GM21526 (cell line): ENCODE data around the gene LTK.

Experiments
- ATAC-seq: cut with Tn5 transposase; IDR thresholded peaks from one replicate; pipeline ENCODE4 v1.9.1; 2021; ENCODE audit warnings: moderate library complexity; ENCODE audit not compliant: unreplicated experiment, low FRiP score

Gene LTK

DNA sequence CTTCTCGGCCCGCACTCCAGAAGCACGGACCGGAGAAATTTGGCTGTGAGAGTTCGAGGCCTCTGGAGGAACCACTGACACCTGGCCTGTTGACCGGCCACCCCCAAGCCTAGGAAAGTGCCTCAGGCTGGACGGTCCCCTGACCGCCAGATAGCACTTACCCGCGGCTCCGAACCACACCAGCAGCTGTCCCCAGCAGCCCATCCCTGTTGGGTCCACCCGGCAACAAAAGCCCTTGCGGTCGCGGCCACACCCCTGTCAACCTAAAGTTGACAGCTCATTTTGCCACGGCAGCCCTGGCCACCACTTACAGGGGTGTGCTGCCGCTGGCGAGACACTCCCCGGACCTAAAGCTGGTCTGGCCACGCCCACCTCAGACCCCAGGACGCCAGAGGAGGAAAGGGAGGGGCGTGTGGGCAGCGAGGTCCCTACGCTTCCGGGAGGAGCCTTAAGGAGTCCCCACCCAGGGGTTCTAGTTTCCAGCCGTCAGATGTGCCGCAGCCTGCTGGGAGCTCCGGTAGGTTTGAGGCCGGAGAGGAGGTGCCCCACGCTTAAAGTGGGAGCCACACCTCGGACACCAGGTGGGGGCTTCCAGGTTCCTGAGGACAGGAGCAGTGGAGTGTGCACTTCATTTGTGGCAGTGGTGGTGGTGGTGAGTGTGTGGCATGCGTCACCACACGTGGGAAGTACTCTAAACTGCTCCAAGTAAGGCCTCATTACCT, at the start of gene LTK:
LTK (minus strand) TSS at position 322 of the 722 bp plus-strand sequence; CDS start at position 204, 118 bp downstream.
- no peak for ATAC-seq

DNA sequence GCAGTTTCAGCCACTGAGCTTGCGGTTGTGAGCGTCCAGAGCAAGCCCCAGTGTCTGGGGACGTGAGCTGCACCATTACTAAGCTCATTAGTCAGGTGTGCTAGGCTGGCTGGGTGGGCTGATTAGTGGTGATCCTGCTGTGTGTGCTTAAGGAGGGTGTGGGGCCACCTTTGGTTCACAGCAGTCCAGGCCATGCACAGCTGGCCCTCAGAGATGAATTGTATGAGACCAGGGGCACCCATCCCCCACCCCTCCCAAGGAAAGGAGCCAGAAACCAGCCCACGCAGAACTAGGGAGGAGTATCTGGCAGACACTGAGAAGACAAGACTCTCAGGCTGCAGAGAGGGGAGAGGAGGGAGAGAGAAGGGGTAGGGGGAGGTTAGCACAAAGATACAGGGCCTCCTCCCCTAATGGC, 49.2 kb upstream of the LTK start:
- ATAC-seq: no peak

- ATAC-seq: no peak
Observed at GRCh38 chr15:41562244-41562643, 48.6 kb upstream of the LTK start.

DNA sequence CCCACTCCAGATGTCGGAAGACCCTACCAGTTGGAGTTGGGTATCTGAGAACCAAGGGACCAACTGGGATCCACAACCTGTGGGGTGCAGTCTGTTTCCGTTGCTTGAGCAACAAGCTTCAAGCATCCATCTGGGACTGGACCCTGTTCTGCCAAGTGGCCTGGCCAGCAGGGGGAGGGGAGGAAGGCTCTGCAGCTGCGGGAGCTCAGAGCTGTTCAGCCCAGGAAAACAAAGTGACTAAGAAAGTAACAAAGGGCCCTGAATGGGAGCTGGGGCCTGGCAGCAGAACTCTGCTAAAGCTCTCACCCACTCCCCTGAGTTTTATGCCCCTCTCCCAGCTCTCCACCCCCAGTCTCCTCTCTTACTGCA, 48.1 kb upstream of the LTK start:
- no peak for ATAC-seq

- no peak for ATAC-seq
Observed at GRCh38 chr15:41561104-41561776, 47.6 kb upstream of the LTK start.

DNA sequence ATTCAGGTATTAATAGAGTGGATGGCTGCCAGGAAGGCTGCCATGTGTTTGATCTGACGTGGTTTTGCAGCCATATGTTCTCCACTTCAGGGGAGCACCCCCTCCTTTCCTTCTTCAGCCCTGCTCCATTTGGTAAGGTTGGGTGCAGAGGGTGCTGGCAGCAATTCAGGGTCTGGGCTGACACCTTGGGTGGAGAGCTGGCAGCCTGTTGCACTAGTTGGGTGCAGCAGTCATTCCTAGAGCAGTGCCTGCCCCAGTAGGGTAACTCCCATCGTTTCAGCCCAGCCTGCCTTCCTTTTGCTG, 46.9 kb upstream of the LTK start:
- ATAC-seq: no peak

- no peak for ATAC-seq
Observed at GRCh38 chr15:41559239-41559782, 45.7 kb upstream of the LTK start.

DNA sequence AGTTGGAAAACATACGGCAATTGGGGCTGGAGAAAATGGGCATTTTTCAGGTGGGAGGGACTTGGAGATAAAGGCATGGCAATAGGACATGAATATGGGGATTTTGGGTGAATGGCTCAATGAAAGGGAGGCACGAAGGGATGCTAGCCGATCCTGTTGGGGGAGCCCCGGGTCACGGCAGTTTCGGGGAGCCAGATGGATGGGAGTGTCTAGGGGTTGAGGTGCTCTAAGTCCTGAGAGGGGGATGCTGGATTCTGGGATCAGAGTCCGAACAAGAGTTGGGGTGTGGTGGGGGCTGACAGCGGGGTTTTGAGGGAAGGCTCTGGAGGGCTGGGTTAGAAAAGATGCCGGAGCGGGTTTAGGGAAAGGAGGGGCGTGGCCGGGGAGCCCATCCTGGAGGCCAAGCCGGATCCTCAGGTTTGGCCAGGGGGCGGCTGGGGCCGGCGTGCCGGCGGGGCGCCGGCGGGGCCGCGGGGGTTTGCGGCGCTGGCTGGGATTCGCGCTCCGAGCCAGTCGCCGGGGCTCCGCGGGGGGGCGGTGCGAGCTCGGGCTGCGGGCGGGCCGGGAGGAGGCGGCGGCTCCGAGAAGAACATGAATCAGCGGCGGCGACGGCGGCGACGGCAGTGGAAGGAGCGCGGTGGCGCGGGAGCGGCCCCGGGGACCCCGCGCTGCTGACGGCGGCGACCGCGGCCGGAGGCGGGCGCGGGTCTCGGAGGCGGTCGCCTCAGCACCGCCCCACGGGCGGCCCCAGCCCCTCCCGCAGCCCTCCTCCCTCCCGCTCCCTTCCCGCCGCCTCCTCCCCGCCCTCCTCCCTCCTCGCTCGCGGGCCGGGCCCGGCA, 45.0 kb upstream of the LTK start, which contains the start of gene TYRO3:
TYRO3 (plus strand) TSS at position 813 of the 839 bp plus-strand sequence. CDS start 46 bp downstream, outside the sequence.
- no peak for ATAC-seq

DNA sequence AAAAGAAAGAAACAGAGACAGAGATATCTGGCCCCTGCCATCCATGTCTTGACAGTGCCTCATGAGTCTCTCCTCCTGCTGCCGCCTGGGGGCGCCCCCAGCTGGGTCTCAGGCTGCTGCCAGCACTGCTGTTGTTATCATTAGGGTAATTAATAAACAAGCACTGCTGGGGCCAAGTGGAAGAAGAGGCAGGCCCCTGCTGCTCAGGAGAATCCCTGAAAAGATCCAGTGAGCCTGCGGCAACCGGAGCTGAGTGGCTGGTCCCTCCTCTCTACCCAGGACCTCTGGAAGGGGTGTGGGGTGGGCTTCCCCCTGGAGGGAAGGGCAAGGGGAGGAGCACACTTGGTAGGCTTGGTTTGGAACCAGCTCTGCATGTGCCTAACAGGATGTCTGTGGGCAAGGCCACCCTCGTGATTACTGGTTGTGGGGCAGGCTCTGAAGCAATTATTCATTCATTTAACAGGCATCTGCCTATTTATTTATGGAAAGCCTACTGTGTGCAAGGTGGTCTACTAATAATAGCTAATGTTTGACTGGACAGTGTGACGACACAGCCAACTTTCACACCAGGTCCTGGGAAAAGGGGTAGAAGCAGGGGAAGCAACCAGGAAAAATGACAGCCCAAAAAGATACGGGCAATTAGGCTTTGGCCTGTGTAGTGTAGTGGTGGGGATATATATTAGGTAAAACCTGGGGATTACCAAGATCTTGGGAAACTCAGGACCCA, 44.2 kb upstream of the LTK start:
- ATAC-seq: no peak

- no peak for ATAC-seq
Observed at GRCh38 chr15:41556677-41557076, 43.0 kb upstream of the LTK start.

- ATAC-seq: no peak
Observed at GRCh38 chr15:41554915-41555314, 41.3 kb upstream of the LTK start.

DNA sequence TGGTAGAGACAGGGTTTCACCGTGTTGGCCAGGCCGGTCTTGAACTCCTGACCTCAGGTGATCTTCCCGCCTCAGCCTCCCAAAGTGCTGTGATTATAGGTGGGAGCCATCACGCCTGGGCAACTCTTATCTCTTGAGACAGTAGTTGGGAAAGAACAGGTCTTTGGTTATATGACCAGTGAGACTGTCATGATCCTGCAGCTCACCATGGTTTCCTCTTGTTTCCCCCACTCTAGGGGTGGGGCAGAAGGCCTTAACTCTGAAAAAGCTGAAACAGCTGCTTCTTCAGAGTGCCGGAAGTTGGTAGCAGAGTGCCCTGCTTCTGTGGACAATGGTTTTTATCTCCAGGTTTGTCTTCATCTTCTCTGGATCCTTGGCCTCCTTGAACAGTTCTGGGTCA, 40.7 kb upstream of the LTK start:
- no peak for ATAC-seq

GRCh38 chr15:41553731-41554130, 40.1 kb upstream of the LTK start:
- ATAC-seq: no peak

GRCh38 chr15:41550066-41550775, 36.6 kb upstream of the LTK start:
- ATAC-seq: no peak

DNA sequence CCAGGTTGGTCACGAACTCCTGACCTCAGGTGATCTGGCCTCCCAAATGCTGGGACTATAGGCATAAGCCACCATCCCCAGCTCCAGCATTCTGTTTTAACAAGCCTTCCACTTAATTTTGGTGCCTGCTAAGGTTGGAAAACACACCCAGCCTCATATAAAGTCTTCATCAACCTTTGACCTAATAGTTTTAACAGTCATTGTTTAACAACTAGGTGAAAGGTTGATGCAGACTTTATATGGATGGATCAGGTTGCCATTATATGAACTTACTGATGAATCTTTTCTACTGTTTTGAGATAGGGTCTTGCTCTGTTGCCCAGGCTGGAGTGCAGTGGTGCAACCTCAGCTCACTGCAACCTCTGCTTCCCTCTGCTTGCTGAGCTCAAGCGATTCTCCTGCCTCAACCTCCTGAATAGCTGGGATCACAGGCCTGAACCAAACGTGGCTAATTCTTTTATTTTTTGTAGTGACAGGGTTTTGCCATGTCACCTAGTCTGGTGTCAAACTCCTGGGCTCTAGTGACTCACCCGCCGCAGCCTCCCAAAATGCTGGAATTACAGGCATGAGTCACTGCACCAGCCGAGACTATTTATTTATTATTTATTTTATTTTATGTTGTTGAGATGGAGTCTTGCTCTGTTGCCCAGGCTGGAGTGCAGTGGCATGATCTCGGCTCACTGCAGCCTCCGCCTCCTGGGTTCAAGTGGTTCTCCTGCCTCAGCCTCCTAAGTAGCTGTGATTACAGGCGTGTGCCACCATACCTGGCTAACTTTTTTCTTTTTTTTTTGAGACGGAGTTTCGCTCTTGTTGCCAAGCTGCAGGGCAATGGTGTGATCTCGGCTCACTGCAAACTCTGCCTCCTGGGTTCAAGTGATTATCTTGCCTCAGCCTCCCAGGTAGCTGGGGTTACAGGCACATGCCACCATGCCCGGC, 33.5 kb upstream of the LTK start:
- ATAC-seq: no peak

GRCh38 chr15:41545218-41545617, 31.6 kb upstream of the LTK start:
- ATAC-seq: no peak

GRCh38 chr15:41544650-41545015, 31.0 kb upstream of the LTK start:
- ATAC-seq: no peak

GRCh38 chr15:41543521-41543870, 29.9 kb upstream of the LTK start:
- no peak for ATAC-seq

GRCh38 chr15:41536866-41537265, 23.2 kb upstream of the LTK start:
- ATAC-seq: no peak
